HG03108 (cell line): ENCODE measurements around the gene KAT2B.
"Not testable (repeated sequence)": the region's sequence is repeated elsewhere in the genome, so short reads cannot be mapped to it uniquely, and the experiment has no call there.

Experiments used
- ATAC-seq: cut with Tn5 transposase; IDR thresholded peaks from one replicate; pipeline ENCODE4 v1.9.1; 2021; ENCODE audit warnings: moderate library complexity; ENCODE audit not compliant: unreplicated experiment

Gene KAT2B

GRCh38 chr3:20041197-20041780 lies 1.0 kb downstream of the KAT2B start:
- peak; percentile 46 for ATAC-seq

- ATAC-seq = no peak
Observed at GRCh38 chr3:20042331-20042730, 2.1 kb downstream of the KAT2B start.

- ATAC-seq = peak; percentile 16
Observed at GRCh38 chr3:20043396-20043795, 3.1 kb downstream of the KAT2B start.

- no peak for ATAC-seq
Observed at GRCh38 chr3:20043825-20044224, 3.6 kb downstream of the KAT2B start.

GRCh38 chr3:20045141-20045540 lies 4.9 kb downstream of the KAT2B start:
- ATAC-seq = not testable (repeated sequence)

GRCh38 chr3:20046556-20046955 lies 6.3 kb downstream of the KAT2B start:
- no peak for ATAC-seq

- ATAC-seq = no peak
Observed at GRCh38 chr3:20047341-20047779, 7.1 kb downstream of the KAT2B start.

- peak; percentile 7 for ATAC-seq
Observed at GRCh38 chr3:20047976-20048883, 8.0 kb downstream of the KAT2B start.

GRCh38 chr3:20051123-20051806 lies 11.0 kb downstream of the KAT2B start:
- ATAC-seq = no peak

GRCh38 chr3:20052851-20053250 lies 12.6 kb downstream of the KAT2B start:
- no peak for ATAC-seq

- peak; percentile 84 for ATAC-seq
Observed at GRCh38 chr3:20054549-20054987, 14.3 kb downstream of the KAT2B start.

- ATAC-seq = peak; percentile 15
Observed at GRCh38 chr3:20055020-20055775, 15.0 kb downstream of the KAT2B start.

GRCh38 chr3:20055842-20056241 lies 15.6 kb downstream of the KAT2B start:
- ATAC-seq = no peak

- ATAC-seq = no peak
Observed at GRCh38 chr3:20056725-20057611, 16.7 kb downstream of the KAT2B start.

GRCh38 chr3:20057612-20058180 lies 17.4 kb downstream of the KAT2B start:
- ATAC-seq = no peak

GRCh38 chr3:20059929-20060328 lies 19.7 kb downstream of the KAT2B start:
- no peak for ATAC-seq

- peak; percentile 64 for ATAC-seq
Observed at GRCh38 chr3:20060974-20061685, 20.9 kb downstream of the KAT2B start.

- ATAC-seq = no peak
Observed at GRCh38 chr3:20062996-20063395, 22.8 kb downstream of the KAT2B start.

GRCh38 chr3:20064387-20064786 lies 24.1 kb downstream of the KAT2B start:
- ATAC-seq = no peak
